Measurements from ENCODE around the gene LTBP2.

The LTBP2 gene

GRCh38 chr14:74572726-74573301 lies 39.2 kb downstream of the LTBP2 start:
- no peak for TF ChIP-seq CTCF (conservative IDR thresholded peaks at IDR 0.05; ENCODE audit: low read depth, low read length)
- peak overlapping the region; percentile 33 for H3K4me3 ChIP-seq (ENCODE audit: low read depth, low read length)
- DNase-seq (ENCODE audit: low read depth) = peak; percentile 62

- no peak for TF ChIP-seq CTCF (conservative IDR thresholded peaks at IDR 0.05; ENCODE audit: low read depth, low read length)
- H3K4me3 ChIP-seq (ENCODE audit: low read depth, low read length) = peak overlapping the region; percentile 33
- DNase-seq (ENCODE audit: low read depth) = peak; percentile 99
These were observed 39.9 kb downstream of the LTBP2 start for GRCh38 chr14:74571901-74572725.

- H3K4me3 ChIP-seq (ENCODE audit: low read depth, low read length) = peak overlapping the region; percentile 25
- TF ChIP-seq CTCF (conservative IDR thresholded peaks at IDR 0.05; ENCODE audit: low read depth, low read length) = no peak
These were observed 40.6 kb downstream of the LTBP2 start for GRCh38 chr14:74571441-74571841.

GRCh38 chr14:74570696-74571095 lies 41.3 kb downstream of the LTBP2 start:
- H3K4me3 ChIP-seq (ENCODE audit: low read depth, low read length) = no peak overlapping the region

More at GRCh38 chr14:74571441-74571841, 40.6 kb downstream of the LTBP2 start:
- DNase-seq (ENCODE audit: low read depth) = peak; percentile 74

GRCh38 chr14:74569806-74570591 lies 42.0 kb downstream of the LTBP2 start:
- H3K4me3 ChIP-seq (ENCODE audit: low read depth, low read length) = no peak overlapping the region

More at GRCh38 chr14:74570696-74571095, 41.3 kb downstream of the LTBP2 start:
- TF ChIP-seq CTCF (conservative IDR thresholded peaks at IDR 0.05; ENCODE audit: low read depth, low read length) = no peak
- DNase-seq (ENCODE audit: low read depth) = no peak

GRCh38 chr14:74569387-74569786 lies 42.6 kb downstream of the LTBP2 start:
- no peak for DNase-seq (ENCODE audit: low read depth)
- TF ChIP-seq CTCF (conservative IDR thresholded peaks at IDR 0.05; ENCODE audit: low read depth, low read length) = no peak
- no peak overlapping the region for H3K4me3 ChIP-seq (ENCODE audit: low read depth, low read length)

More at GRCh38 chr14:74569806-74570591, 42.0 kb downstream of the LTBP2 start:
- no peak for TF ChIP-seq CTCF (conservative IDR thresholded peaks at IDR 0.05; ENCODE audit: low read depth, low read length)
- DNase-seq (ENCODE audit: low read depth) = peak; percentile 32

Data from choroid plexus epithelial cell (primary cell).